Endodermal cell (in vitro differentiated cells): Measurements from ENCODE around the gene CTPS2. TPM values are rescaled to one million over a fixed set of nuclear protein-coding genes. Genes with fewer than 3 reads are reported as not detected.

Source experiments
- DNase-seq: peaks from one replicate; pipeline ENCODE4 v3.0.0-alpha.2; 2017
- H3K27ac ChIP-seq: 2 replicates; pipeline ENCODE4 v1.5.1; 2013; ENCODE audit warnings: mild to moderate bottlenecking, low read depth, low read length, moderate library complexity
- H3K27me3 ChIP-seq: 2 replicates; pipeline ENCODE4 v1.6.1; 2013; ENCODE audit warnings: mild to moderate bottlenecking, low read length, moderate library complexity; ENCODE audit not compliant: insufficient read depth, control insufficient read depth, poor library complexity, severe bottlenecking
- H3K36me3 ChIP-seq: 2 replicates; pipeline ENCODE4 v1.7.0; 2013; ENCODE audit warnings: mild to moderate bottlenecking, low read length, moderate library complexity; ENCODE audit not compliant: control insufficient read depth, insufficient read depth
- H3K4me1 ChIP-seq: one replicate; pipeline ENCODE4 v1.7.0; 2013; ENCODE audit warnings: low read length; ENCODE audit not compliant: control insufficient read depth, insufficient read depth
- H3K4me3 ChIP-seq: 2 replicates; pipeline ENCODE4 v1.5.1; 2013; ENCODE audit warnings: mild to moderate bottlenecking, low read length, moderate library complexity
- H3K9ac ChIP-seq: 2 replicates; pipeline ENCODE4 v1.6.1; 2013; ENCODE audit warnings: mild to moderate bottlenecking, low read length, moderate library complexity; ENCODE audit not compliant: poor library complexity, severe bottlenecking; ENCODE audit errors: extremely low read depth
- H3K9me3 ChIP-seq: 2 replicates; pipeline ENCODE4 v1.6.1; 2013; ENCODE audit warnings: mild to moderate bottlenecking, low read length, moderate library complexity; ENCODE audit not compliant: control insufficient read depth
- H3K27ac Mint-ChIP-seq: 2 replicates; pipeline ENCODE4 v1.8.0; 2020; ENCODE audit warnings: mixed read lengths
- H3K27me3 Mint-ChIP-seq: 2 replicates; pipeline ENCODE4 v1.8.0; 2021; ENCODE audit warnings: mild to moderate bottlenecking, mixed read lengths; ENCODE audit not compliant: insufficient read depth
- H3K36me3 Mint-ChIP-seq: 2 replicates; pipeline ENCODE4 v1.8.0; 2020; ENCODE audit warnings: low read depth, mixed read lengths
- H3K4me1 Mint-ChIP-seq: 2 replicates; pipeline ENCODE4 v1.8.0; 2020; ENCODE audit warnings: mixed read lengths
- H3K4me3 Mint-ChIP-seq: 2 replicates; pipeline ENCODE4 v1.8.0; 2020; ENCODE audit warnings: mild to moderate bottlenecking, moderate library complexity, mixed read lengths
- H3K9me3 Mint-ChIP-seq: 2 replicates; pipeline ENCODE4 v1.8.0; 2020; ENCODE audit warnings: mild to moderate bottlenecking, mixed read lengths
- WGBS, 2 experiments: methylation state at CpG; one replicate each; pipeline versions ENCODE4 v1.1.5 to v1.1.7; 2013; ENCODE audit warnings: missing lambda C conversion rate in 2 of 2, mixed read lengths in 1 of 2; ENCODE audit not compliant: insufficient coverage in 1 of 2, insufficient read length in 1 of 2; 5-methylcytosine and 5-hydroxymethylcytosine counted together
- total RNA-seq, 2 donors: library from RNA; stranded (reverse); fragmentation: NEBNext Ultra II Directional in 1 of 2; extraction: Animal tissue kit (Norgen Biotek cat#: 25700) in 1 of 2; gene quantifications; 2 replicates in 1 of 2; 3 replicates in 1 of 2; pipeline ENCODE4 v1.2.1, GENCODE V29; 2021
- TF ChIP-seq, protein P1 (sequence below): fragments of 200-600 bp; sonication (generic); conservative IDR thresholded peaks from 2 replicates; pipeline ENCODE4 v1.5.0; 2021; ENCODE audit warnings: antibody characterized with exemption, mild to moderate bottlenecking

CTPS2 gene
- total RNA-seq, 2 donors from 2014 or later, result 33.5 to 71.1 TPM

DNA sequence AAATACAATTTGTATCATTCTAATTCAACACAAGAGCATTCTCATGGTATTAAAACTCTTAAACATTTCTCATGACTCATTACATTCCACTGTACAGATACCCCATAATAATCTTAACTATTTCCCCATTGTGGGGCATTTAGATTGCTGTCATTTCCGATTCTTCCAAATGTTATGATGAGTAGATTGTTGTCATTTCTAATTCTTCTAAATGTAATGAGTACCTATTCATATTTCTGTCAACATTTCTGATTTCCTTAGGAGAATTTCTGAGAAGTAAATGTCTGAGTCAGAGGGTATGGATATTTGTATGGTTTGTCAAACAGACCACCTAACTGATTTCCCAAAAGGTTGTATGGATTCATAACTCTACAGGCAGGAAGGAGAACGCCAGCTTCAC lies 54.2 kb downstream of the CTPS2 start:
- Histone ChIP-seq H3K27ac (no peak overlapping the region), H3K9me3 (no peaks in the 10 kb centered on the region), H3K27me3 (no peaks in the 10 kb centered on the region), H3K9ac (no peak overlapping the region), H3K36me3 (peaks cover 16% of the 10 kb centered on the region), H3K4me1 (no peaks in the 10 kb centered on the region), H3K4me3 (no peak overlapping the region)
- H3K36me3 Mint-ChIP-seq, result peaks cover 67% of the 10 kb centered on the region
- no peaks in the 10 kb centered on the region for H3K9me3 Mint-ChIP-seq
- 100% methylated on average over 1 of the region's 2 CpGs; no CpG with 5 or more reads in 1 of the 2 experiments for WGBS, 2 experiments
- H3K27me3 Mint-ChIP-seq, result no peaks in the 10 kb centered on the region
- no peak overlapping the region for H3K4me3 Mint-ChIP-seq
- H3K4me1 Mint-ChIP-seq, result peaks cover 19% of the 10 kb centered on the region
- TF ChIP-seq, protein P1, sequence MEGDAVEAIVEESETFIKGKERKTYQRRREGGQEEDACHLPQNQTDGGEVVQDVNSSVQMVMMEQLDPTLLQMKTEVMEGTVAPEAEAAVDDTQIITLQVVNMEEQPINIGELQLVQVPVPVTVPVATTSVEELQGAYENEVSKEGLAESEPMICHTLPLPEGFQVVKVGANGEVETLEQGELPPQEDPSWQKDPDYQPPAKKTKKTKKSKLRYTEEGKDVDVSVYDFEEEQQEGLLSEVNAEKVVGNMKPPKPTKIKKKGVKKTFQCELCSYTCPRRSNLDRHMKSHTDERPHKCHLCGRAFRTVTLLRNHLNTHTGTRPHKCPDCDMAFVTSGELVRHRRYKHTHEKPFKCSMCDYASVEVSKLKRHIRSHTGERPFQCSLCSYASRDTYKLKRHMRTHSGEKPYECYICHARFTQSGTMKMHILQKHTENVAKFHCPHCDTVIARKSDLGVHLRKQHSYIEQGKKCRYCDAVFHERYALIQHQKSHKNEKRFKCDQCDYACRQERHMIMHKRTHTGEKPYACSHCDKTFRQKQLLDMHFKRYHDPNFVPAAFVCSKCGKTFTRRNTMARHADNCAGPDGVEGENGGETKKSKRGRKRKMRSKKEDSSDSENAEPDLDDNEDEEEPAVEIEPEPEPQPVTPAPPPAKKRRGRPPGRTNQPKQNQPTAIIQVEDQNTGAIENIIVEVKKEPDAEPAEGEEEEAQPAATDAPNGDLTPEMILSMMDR, result no peak
- no peak overlapping the region for H3K27ac Mint-ChIP-seq
- no peak for DNase-seq

DNA sequence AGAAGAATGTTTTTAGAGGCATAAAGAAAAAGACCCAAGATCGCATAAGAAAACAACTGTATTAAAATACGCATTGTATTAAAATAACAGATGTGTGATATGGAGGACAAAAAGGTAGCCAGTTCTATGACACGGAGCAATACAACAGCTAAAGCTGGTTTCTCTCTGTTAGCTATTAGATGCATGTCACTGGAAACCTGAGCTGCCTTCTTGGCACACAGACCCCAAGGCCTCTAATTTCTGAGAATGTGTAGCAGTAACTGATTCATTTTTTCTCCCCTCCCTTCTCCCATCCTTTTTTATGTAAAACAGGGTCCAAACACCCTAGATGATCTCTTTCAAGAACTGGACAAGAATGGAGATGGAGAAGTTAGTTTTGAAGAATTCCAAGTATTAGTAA lies 58.4 kb downstream of the CTPS2 start:
- H3K27ac Mint-ChIP-seq, result peak overlapping the region; percentile 56
- Histone ChIP-seq H3K9ac (no peak overlapping the region), H3K27ac (no peak overlapping the region), H3K4me1 (no peaks in the 10 kb centered on the region), H3K36me3 (peaks cover 5% of the 10 kb centered on the region), H3K9me3 (no peaks in the 10 kb centered on the region), H3K27me3 (no peaks in the 10 kb centered on the region), H3K4me3 (no peak overlapping the region)
- H3K27me3 Mint-ChIP-seq, result no peaks in the 10 kb centered on the region
- peaks cover 71% of the 10 kb centered on the region for H3K36me3 Mint-ChIP-seq
- H3K4me3 Mint-ChIP-seq, result no peak overlapping the region
- no peaks in the 10 kb centered on the region for H3K9me3 Mint-ChIP-seq
- DNase-seq, result no peak
- 94 to 97% methylated on average over 2 to 3 of the region's 3 CpGs for WGBS, 2 experiments
- peaks cover 8% of the 10 kb centered on the region for H3K4me1 Mint-ChIP-seq
- TF ChIP-seq, protein P1, result no peak

DNA sequence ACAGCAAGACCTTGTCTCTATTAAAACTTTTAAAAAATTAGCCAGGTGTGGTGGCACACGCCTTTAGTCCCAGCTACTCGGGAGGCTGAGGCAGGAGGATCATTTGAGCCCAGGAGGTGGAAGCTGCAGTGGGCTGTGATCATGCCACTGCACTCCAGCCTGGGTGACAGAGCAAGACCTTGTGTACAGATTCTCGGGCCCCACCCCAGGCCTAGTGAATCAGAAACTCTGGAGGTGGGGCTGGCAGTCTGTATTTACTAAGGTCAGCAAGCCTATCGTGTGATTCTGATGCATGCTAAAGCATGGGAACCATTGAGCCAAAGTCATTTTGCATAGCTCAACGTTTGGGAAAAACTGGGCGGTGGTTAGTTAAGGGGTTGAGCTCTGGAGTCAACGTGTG lies 59.0 kb downstream of the CTPS2 start:
- Histone ChIP-seq H3K9me3 (no peaks in the 10 kb centered on the region), H3K4me1 (no peaks in the 10 kb centered on the region), H3K4me3 (no peak overlapping the region), H3K27me3 (no peaks in the 10 kb centered on the region), H3K36me3 (peaks cover 5% of the 10 kb centered on the region), H3K9ac (no peak overlapping the region), H3K27ac (no peak overlapping the region)
- Mint-ChIP-seq H3K9me3 (no peaks in the 10 kb centered on the region), H3K27ac (peak overlapping the region; percentile 52), H3K4me1 (peaks cover 8% of the 10 kb centered on the region), H3K4me3 (no peak overlapping the region), H3K36me3 (peaks cover 71% of the 10 kb centered on the region), H3K27me3 (no peaks in the 10 kb centered on the region)
- 92 to 100% methylated on average over 2 to 7 of the region's 7 CpGs for WGBS, 2 experiments
- no peak for DNase-seq
- TF ChIP-seq, protein P1, result no peak
